GM21619 (cell line): ENCODE measurements around the gene LGALS3BP.

Source experiments
- ATAC-seq: cut with Tn5 transposase; IDR thresholded peaks from one replicate; pipeline ENCODE4 v1.9.1; 2021; ENCODE audit not compliant: unreplicated experiment

The LGALS3BP gene

DNA sequence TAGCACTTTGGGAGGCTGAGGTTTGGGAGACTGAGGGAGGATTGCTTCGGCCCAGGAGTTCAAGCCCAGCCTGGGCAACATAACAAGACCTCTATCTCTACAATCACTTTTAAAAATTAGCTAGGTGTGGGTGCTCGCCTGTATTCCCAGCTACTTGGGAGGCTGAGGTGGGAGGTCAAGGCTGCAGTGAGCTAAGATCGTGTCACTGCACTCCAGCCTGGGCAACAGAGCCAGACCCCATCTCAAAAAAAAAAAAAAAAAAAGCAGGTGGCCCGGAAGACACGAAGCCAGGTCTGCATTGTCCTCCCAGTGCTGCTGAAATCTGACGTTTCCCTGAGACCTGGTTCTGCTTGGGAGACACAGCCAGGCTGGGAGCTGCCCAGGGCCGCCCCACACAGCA is 35.7 kb downstream of the LGALS3BP start:
- no peak for ATAC-seq

DNA sequence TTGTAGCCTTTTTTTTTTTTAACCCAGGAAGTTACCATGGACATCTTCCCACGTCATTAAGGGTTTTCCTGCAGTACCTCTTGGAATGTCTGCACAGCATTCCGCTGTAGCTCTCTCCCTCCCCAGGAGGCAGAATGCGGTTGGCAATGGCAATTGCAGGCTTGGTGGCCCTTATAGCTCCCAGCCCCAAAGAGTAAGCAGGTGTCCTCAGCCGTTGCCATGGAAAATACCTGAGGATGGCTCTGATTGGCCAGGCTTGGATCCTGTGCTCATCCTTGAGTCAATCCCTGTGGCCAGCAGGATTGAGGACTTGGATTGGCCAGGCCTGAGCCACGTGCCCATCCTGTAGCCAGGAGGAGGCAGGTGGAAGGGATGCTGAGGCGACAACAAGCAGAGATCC is 39.0 kb downstream of the LGALS3BP start:
- ATAC-seq, result no peak

DNA sequence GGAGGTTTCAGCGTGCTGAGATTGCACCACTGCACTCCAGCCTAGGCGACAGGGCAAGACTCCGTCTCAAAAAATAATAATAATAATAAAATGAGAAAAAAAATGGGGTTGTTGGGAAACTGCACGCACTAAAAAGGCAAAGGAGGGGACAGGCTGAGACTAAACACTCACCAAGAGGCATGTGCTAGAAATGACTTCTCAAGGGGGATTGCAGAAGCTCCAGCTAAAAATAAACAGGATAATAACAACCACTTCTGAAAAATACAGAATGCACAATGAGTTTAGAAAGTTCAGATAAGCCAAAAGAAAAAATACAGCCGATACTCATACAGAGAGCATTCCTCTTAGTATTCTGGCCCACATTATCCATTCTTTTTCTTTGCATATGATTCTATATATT is 39.5 kb downstream of the LGALS3BP start:
- no peak for ATAC-seq

DNA sequence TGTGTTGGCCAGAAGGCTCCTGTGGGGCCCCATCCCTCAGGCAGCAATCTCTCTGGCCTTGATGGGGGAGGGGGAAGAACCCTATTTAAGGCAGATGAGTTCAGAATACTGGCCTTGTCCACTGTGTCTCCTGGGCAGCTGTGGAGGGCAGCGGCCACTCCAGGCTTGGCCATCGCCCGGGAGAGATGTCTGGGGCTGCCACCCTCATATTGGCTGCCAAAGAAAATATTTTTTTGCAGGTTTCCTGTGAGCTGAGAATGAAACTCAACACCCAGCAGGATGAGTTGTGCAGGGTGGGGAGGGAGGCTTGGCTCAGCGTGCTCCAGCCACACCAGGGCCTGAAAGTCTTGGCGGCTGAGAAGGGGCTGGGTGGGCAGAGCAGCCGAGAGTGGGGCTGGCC is 40.1 kb downstream of the LGALS3BP start:
- no peak for ATAC-seq

DNA sequence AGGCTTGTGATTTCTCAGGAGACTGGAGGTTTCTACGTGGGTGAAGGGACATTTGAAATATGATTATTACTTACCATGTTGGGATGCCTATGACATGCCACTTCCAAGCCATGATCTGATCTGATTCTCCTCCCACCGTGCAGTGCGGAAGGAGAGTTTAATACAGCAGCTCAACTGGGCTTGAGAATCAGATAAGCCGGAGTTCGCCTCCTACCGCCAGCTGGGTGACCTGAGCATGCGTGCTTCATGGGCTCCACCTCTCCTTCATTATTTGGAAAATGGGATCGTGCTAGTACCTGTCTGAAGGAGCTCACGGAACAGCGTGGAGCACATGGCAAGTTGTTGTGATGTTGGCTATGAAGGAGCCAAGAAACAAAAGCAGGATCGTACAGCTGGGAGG is 42.2 kb downstream of the LGALS3BP start:
- ATAC-seq, result no peak

DNA sequence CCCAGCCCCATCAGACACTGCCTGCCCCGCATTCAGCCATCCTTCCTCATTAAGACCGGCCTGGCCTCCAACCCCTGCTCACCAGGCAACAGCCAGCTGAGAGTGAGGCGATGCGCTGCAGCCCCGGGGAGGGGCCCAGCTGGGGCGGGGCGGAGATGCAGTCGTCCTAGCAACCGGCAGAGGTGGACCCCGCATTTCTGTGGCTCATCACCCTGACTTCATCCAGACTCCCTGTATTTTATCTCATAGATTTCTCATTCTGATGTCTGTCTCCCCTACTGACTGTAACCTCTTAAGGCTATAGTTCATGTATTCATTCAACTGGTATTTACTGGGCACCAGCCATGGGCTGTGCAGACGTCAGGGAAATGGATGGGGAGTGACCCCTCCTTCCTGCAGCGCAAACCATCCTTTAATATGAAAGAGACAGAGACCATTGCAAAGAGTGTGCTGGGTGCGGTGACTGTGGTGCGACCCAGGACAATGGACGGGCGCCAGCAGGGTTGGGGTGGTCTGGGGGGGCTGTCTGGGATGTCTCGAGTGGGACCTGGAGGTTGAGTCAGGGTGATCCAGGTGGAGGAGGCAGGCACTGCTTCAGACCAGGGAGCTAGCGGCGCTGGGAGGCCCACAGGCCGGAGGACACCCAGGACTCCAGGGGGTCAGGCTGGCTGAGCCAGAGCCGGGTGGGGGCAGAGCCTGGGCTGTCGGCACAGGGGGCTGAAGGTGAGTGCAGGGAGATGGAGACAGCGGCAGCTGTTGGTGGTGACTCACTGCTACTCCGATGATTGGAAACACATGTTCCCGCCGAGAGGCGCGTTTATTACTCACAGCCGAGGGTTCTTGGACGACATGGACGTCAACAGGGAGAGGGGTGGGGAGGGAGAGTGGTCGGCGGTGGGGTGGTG is 44.1 kb downstream of the LGALS3BP start:
- no peak for ATAC-seq

DNA sequence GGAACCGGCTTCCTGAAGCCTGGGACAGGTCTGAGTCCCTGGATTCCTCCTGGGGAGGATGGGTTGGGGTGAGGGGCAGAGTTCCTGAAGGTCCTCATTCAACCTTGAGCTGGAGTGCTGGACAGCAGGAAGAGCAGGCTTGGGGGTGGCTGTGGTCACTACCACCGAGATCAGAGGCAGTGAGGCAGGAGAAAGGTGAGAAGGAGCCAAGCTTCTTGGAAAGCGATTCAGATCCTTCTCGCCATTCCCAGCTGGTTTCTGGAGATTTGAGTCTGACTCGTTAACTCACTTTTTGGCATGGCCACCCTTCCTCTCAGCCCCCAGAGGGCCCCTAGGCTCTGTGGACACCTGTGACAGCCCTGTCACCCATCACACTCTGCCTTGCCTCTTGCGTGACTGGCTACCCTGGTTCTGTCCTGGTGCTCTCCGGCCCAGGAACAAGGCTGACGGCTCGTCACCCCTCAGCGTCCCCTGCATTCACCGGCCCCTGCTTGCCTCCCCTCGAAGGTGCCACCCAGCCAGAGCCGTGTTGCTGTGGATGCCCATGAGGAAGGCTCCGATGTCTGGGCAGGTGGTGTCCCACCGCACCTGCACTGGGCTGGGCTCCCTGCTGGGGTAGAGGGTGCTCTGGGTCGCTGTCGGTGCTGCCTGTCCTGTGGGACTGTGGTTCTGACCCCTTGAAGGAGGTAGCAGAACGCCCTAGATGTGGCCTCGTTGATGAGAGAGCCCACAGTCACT is 44.9 kb downstream of the LGALS3BP start:
- no peak for ATAC-seq

DNA sequence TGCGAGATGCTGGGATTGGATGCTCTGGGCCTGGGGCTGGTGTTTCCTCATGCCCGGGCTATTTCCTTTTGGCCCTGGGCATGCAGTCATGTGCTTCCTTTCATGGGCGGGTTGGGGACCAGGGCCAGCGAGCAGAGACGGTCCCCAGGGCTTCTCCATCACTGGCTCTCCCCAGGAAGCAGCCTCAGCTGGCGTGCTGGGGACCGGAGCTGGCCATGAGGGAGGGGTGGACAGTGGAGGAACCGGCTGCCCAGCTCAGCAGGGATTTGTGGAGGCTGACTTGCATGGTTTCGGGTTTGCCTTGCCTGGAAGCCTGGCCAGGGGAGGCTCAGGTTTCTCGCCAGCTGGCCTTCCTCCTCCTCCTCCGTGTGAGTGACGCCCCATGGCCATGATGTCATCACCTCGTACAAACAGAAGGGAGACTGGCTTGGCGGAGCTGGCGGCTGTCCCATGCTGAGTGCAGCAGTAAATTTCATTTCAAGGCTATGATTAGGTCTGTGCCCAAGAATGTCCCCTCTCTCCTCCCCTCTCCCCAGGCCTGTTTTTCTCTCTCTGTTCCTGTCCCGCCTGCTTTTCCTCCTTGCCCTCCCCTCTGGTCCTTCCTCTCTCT is 45.7 kb downstream of the LGALS3BP start:
- ATAC-seq, result no peak

DNA sequence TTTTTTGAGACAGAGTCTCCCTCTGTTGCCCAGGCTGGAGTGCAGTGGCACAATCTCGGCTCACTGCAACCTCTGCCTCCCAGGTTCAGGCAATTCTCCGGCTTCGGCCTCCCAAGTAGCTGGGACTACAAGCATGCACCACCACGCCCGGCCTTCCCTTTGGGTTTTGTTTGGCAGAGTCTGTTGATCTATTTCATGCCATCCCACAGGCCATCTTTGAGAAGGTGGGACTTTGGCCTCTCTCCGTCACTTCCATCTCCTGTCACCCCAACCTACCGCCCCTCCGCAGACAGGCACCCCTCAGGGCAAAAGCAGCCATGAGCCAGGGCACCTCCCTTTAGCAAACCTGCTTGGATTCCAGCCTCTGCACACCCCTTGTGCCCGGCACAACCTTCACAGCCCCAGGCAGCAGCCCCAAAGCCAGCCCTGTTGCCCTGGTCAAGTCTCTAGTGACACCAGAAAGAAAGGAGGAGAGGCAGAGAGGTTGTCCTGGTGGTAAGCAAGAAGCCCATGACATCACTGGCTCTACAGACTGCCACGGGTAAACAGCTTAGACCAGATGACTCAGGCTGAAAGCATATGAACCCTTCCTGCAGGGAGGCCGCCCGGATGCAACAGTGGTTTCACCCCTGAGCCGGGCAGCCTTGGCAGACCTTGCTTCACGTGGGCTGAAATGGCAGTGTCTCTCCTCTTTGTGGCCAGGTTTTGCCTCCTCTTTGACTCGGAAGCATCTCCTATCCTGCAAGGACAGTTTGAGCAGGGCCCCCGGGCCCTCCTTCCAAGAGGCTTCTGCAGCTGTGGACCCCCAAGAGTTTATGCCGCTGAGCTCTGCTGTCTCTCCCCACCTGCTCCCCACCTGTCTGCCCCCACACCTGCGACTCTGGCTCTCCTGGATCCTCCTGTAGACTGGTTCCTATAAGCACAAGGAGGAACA is 46.4 kb downstream of the LGALS3BP start:
- no peak for ATAC-seq

DNA sequence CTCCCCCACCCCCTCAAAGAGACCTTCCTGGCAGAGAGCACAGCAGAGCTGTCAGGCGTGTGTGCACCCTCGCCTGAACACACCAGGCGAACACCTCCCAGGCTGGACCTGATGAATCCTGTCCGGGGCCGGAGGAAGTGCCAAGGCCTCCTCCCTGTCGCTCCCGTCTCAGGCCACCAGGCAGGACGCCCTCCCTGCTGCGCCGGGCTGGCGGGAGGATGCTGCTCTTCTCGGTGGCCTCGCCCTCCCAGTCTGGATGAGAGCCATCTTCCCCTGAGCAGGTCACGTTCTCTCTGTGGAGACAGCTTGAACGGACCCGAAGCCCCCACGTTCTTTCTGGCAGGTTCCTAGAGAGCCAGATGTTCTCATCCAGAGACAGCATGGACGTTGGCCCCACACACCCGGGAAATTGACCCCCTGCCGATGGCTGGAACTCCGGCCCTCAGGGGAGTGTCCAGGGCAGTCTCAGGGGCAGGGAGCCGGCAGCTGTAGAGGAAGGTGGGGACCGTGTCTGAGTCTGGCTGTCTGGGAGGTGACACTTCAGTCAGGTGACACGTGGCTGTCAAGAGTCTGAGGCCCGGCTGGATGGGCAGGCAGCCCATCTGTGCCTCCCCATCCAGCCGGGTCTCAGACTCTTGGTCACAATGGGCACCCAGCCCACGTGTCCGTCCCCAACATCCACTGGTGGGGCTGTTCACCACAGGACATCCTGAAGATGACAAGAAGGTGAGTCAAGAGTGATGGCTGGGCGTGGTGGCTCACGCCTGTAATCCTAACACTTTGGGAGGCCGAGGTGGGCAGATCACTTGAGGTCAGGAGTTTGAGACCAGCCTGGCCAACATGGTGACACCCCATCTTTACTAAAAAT is 49.6 kb downstream of the LGALS3BP start:
- no peak for ATAC-seq

DNA sequence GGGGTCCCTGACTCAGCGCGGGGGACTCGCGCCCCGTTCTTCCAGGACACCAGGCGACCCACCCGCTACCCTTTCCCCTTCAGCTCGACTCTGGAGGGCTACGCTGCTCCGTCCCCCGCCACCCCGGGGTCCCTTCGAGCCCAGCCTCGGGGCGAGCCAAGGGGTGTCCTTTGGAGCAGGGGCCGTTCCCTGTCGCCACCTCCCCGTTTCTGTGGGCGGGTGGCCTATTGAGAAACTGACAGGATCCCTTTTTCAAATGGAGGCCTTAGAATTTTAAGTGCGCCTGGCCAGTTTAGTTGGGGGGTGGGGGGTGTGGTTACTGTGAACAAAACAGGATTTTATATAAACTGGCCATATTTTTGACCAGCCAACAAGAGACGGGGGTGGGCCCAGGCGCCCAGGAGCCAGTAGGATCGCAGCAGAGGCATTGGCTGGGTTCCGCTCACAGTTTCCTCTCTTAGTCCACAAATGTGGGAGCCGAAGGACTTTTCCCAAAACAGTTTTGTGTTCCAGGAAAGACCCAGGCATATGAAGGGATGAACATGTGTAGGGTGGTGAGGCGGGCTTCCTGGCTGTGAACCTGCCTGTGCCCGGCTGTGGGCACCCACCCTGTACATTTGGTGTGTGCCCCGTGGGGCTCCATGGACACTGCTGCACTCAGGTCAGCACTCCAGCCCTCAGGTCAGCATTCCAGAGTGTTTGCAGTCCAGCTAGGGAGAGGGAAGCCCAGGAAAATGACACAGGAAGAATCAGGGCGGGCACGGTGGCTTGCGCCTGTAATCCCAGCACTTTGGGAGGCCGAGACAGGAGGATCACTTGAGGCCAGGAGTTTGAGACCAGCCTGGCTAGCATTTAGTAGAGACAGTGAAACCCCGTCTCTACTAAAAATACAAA is 53.8 kb downstream of the LGALS3BP start:
- ATAC-seq, result no peak

DNA sequence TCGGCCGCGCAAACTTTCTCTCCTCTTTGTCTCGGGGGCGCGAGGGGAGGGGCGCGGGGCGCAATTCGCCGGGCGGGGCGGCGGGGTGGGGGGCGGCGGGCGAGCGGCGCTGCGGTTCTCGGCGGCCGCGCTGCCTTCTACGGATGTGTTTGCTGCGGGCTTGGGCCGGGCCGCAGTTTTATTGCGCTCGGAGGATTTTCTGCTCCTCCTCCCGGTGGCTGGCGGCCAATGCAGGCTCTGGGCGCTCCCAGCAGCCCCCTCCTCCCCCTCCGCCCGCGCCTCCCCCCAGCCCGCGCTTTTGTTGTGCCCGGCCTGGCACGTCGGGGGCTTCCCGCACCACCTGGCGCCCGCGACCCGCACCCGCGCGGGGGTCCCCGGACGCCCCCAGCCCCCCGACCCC is 54.5 kb downstream of the LGALS3BP start, which contains the start of gene TIMP2:
Gene TIMP2, minus strand, starts transcription at position 154 of the 400 bp plus-strand sequence. CDS start 299 bp downstream, outside the sequence.
- no peak for ATAC-seq

DNA sequence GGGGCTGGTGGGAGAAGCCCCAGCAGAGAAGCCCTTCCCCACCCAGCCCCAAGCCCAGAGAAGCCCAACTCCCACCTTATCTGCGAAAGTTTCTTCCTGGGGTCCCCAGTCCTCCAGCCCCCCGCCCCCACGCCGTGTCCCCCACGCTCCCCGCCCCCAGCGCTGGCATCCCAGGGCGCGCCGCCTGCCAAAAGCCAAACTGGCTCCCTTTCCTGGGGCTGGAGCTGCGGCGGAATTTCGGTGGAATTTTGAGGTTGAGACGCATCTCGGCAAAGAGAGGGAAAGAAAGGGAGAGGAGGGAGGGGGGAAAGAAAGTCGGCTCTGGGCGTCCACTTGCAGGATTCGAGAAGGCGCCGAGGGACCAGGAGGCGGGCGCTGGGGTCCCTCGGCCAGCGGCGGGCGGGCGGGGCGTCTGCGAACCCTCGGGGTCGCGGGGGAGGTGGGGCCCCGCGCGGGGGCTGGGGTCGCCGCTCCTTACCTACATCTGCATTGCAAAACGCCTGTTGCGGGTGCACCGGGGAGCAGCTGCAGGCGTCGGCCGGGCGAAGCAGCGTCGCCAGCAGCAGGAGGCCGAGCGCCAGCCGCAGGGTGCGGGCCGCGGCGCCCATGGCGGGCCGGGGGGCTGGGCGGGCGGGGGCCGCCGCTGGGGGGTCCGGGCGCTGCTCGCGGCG is 55.1 kb downstream of the LGALS3BP start:
- ATAC-seq, result no peak

DNA sequence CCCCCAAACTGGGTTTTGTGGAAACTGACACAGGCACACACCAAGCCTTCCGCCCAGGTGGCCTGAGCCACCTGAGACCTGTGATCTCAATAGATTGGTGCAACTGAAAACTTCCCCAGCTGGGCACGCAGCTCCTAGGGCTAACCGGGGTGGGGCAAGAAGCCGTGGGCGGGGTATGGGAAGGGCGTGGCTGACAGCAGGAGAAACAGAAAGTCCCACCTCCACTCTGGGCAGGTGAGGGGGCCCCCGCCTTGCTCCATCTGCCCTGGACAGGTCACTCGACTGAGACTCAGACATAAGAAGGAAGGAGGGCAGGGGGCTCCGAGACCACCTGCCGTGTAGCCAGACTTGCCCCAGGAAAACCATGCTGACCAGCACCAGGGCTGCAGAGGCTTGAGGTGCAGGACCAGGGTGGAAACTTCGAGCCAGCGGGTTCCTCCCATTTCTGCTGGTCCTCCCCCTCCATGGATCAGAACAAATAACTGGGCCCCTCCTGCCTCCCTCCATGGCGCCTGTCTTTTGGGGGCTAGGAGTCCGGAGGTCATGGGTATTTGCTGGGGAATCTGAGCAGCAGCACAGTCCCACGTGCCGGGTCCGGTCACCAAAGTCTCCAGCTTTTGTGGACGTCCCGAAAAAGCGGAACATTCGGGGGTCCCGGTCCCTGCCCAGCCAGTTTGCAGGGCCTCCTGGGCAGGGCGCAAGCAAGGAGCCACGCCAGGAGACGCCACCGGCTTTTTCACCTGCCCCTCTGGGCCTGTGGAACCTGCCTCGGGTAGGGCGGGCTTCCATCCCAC is 55.9 kb downstream of the LGALS3BP start:
- no peak for ATAC-seq

DNA sequence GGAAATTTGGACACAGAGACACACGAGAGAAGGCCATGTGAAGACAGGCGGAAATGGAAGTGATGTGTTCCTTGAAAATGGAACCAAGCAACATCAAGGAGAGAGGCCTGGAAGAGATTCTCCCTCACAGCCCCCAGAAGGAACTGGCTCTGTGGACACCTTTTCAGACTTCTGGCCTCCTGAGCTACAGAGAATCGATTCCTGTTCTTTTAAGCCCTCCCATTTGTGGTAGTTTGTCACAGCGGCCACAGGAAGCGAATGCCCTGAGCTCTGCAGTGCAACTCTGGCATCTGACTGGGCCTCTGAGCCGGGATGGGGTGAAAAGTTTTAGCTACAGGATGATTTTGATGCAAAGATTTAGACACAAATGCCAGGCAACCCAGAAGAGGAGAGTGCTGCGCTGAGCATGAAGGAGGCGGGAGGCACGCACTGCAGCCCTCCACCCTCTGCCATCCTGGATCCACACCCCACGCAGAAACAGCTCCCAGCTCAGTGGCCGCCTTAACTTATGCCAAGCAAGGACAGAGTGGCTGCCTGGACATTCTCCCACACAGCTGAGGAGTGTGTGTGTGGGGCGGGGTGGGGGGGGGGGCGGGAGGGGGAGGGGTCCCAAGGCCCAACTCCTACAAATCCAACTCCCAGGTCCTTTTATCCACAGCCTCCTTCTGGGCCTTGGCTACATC is 56.8 kb downstream of the LGALS3BP start:
- ATAC-seq, result no peak

DNA sequence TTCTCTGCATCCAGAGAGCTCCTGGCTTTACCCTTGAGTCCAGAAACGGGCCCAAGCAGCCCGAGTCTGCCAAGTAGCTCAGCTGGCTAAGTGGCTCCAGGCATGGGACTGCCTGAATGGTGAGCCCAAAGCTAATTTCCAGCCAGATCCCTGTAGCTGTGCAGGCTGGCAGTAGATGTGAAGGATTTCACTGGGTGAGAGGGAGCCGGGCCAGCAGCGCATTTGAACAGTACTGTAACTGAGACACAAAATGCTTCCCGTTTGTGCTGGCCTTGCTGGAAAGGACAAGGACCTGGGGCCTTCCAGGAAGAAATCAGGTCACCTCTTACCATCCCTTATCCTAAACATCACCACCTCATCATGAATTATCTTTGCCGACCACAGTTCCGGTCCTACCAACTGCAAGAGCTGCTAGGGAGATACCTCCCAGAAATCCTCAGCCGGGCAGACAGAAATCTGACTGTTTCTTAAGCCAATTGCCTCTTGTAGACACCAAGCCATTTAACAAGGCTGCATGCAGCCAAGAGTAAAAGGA is 58.2 kb downstream of the LGALS3BP start:
- no peak for ATAC-seq
